NB4 (cell line): ENCODE data around the gene SCO2.
"Not testable (repeated sequence)": the region's sequence is repeated elsewhere in the genome, so short reads cannot be mapped to it uniquely, and the experiment has no call there.

ENCODE experiments used
- POLR2A ChIP-seq: IDR thresholded peaks from 2 replicates; pipeline ENCODE4 v1.6.1; 2011; ENCODE audit warnings: mild to moderate bottlenecking; ENCODE audit not compliant: insufficient read length; ENCODE audit errors: extremely low read depth
- TF ChIP-seq, protein P1 (sequence below): IDR thresholded peaks from one replicate; pipeline ENCODE4 v1.5.1; 2012; ENCODE audit warnings: low read depth, low read length
- TF ChIP-seq, protein P2 (sequence below): IDR thresholded peaks from 2 replicates; pipeline ENCODE4 v1.6.1; 2011; ENCODE audit warnings: low read depth, low read length

- TF ChIP-seq, protein P1, sequence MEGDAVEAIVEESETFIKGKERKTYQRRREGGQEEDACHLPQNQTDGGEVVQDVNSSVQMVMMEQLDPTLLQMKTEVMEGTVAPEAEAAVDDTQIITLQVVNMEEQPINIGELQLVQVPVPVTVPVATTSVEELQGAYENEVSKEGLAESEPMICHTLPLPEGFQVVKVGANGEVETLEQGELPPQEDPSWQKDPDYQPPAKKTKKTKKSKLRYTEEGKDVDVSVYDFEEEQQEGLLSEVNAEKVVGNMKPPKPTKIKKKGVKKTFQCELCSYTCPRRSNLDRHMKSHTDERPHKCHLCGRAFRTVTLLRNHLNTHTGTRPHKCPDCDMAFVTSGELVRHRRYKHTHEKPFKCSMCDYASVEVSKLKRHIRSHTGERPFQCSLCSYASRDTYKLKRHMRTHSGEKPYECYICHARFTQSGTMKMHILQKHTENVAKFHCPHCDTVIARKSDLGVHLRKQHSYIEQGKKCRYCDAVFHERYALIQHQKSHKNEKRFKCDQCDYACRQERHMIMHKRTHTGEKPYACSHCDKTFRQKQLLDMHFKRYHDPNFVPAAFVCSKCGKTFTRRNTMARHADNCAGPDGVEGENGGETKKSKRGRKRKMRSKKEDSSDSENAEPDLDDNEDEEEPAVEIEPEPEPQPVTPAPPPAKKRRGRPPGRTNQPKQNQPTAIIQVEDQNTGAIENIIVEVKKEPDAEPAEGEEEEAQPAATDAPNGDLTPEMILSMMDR, result not testable (repeated sequence)
- not testable (repeated sequence) for TF ChIP-seq POLR2A
- TF ChIP-seq, protein P2, sequence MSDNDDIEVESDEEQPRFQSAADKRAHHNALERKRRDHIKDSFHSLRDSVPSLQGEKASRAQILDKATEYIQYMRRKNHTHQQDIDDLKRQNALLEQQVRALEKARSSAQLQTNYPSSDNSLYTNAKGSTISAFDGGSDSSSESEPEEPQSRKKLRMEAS, result not testable (repeated sequence)
Observed at GRCh38 chr22:50520184-50520583, 5.2 kb downstream of the SCO2 start.
